Measurements from ENCODE around the gene CARMIL3.

DNA sequence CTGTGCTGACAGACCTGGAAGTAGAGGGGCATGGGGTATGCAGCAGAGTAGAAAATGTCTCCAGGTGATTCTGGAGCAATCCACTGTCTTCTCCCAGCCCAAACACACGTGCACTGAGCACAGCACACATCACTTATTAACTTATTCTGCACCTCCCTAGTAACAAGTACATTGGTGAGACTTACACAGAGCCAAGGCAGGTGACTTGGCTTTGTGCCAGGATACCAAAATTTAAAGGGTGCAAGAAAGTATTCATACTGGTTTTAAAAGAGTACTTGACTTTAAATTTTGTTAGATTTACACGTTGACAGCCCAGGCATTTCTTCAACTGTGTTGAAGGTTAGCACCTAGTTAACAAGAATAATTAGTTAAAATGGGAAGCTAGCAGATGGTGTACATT lies 11.1 kb upstream of the CARMIL3 start:
- TF ChIP-seq, protein P1, sequence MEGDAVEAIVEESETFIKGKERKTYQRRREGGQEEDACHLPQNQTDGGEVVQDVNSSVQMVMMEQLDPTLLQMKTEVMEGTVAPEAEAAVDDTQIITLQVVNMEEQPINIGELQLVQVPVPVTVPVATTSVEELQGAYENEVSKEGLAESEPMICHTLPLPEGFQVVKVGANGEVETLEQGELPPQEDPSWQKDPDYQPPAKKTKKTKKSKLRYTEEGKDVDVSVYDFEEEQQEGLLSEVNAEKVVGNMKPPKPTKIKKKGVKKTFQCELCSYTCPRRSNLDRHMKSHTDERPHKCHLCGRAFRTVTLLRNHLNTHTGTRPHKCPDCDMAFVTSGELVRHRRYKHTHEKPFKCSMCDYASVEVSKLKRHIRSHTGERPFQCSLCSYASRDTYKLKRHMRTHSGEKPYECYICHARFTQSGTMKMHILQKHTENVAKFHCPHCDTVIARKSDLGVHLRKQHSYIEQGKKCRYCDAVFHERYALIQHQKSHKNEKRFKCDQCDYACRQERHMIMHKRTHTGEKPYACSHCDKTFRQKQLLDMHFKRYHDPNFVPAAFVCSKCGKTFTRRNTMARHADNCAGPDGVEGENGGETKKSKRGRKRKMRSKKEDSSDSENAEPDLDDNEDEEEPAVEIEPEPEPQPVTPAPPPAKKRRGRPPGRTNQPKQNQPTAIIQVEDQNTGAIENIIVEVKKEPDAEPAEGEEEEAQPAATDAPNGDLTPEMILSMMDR (IDR thresholded peaks at IDR 0.05 in 2 of 3, conservative IDR thresholded peaks at IDR 0.05 in 1 of 3; ENCODE audit: borderline replicate concordance in 1 of 3, insufficient read depth in 1 of 3, low read depth in 2 of 3, low read length in 2 of 3): no peak
- TF ChIP-seq EZH2 (IDR thresholded peaks at IDR 0.05) (no peak), ZBTB33 (IDR thresholded peaks at IDR 0.05; ENCODE audit: extremely low read depth, insufficient replicate concordance, low read length) (no peak)

All from HCT116 (cell line).